GM18909 (cell line): ENCODE results near the gene PDCD2L.
"Not testable (repeated sequence)": the region's sequence is repeated elsewhere in the genome, so short reads cannot be mapped to it uniquely, and the experiment has no call there.

ENCODE experiments used
- ATAC-seq: cut with Tn5 transposase; IDR thresholded peaks from one replicate; pipeline ENCODE4 v1.9.1; 2021; ENCODE audit warnings: mild to moderate bottlenecking; ENCODE audit not compliant: unreplicated experiment, poor library complexity

The PDCD2L gene

GRCh38 chr19:34404109-34404909, at the start of gene PDCD2L:
Gene PDCD2L, plus strand, starts transcription at chr19:34404399. Its CDS starts 32 bp downstream, at chr19:34404431.
- peak; percentile 78 for ATAC-seq

GRCh38 chr19:34355201-34355600, 49.0 kb upstream of the PDCD2L start:
- ATAC-seq = no peak

GRCh38 chr19:34356875-34357274, 47.3 kb upstream of the PDCD2L start:
- ATAC-seq = no peak

GRCh38 chr19:34357431-34357830, 46.8 kb upstream of the PDCD2L start:
- ATAC-seq = no peak

GRCh38 chr19:34359140-34359953, 44.9 kb upstream of the PDCD2L start:
- ATAC-seq = peak; percentile 92

GRCh38 chr19:34359954-34360315, 44.3 kb upstream of the PDCD2L start:
- no peak for ATAC-seq

GRCh38 chr19:34360354-34360909, 43.8 kb upstream of the PDCD2L start:
- ATAC-seq = no peak

GRCh38 chr19:34362679-34363069, 41.5 kb upstream of the PDCD2L start:
- no peak for ATAC-seq

GRCh38 chr19:34363094-34363493, 41.1 kb upstream of the PDCD2L start:
- no peak for ATAC-seq

GRCh38 chr19:34363930-34364329, 40.3 kb upstream of the PDCD2L start:
- ATAC-seq = no peak

GRCh38 chr19:34364462-34364829, 39.8 kb upstream of the PDCD2L start:
- ATAC-seq = no peak

GRCh38 chr19:34364830-34365462, 39.3 kb upstream of the PDCD2L start, which contains the start of gene GPI:
Gene GPI, plus strand, starts transcription at chr19:34365196. Its CDS starts 71 bp downstream, at chr19:34365267.
- peak; percentile 77 for ATAC-seq

- peak; percentile 11 for ATAC-seq
These were observed 38.5 kb upstream of the PDCD2L start for GRCh38 chr19:34365463-34366401.

- ATAC-seq = no peak
These were observed 37.2 kb upstream of the PDCD2L start for GRCh38 chr19:34366738-34367623.

GRCh38 chr19:34367624-34367957, 36.6 kb upstream of the PDCD2L start:
- ATAC-seq = no peak

GRCh38 chr19:34368338-34368737, 35.9 kb upstream of the PDCD2L start:
- no peak for ATAC-seq

GRCh38 chr19:34369166-34369565, 35.0 kb upstream of the PDCD2L start:
- ATAC-seq = not testable (repeated sequence)

GRCh38 chr19:34370117-34370516, 34.1 kb upstream of the PDCD2L start:
- no peak for ATAC-seq

GRCh38 chr19:34370983-34371382, 33.2 kb upstream of the PDCD2L start:
- no peak for ATAC-seq
